GM19023 (cell line): ENCODE results near the gene MRM1.
A peak's percentile ranks its signal among the peaks of the same experiment; 100 is the strongest.
"Not testable (repeated sequence)": the region's sequence is repeated elsewhere in the genome, so short reads cannot be mapped to it uniquely, and the experiment has no call there.

Source experiments
- ATAC-seq: cut with Tn5 transposase; IDR thresholded peaks from one replicate; pipeline ENCODE4 v1.9.1; 2021; ENCODE audit warnings: mild to moderate bottlenecking, moderate library complexity; ENCODE audit not compliant: unreplicated experiment

Gene MRM1

GRCh38 chr17:36600465-36600864, 918 bp upstream of the MRM1 start:
- no peak for ATAC-seq

GRCh38 chr17:36600936-36601302, 464 bp upstream of the MRM1 start:
- ATAC-seq: peak; percentile 10

GRCh38 chr17:36602030-36602748, 806 bp downstream of the MRM1 start:
- ATAC-seq: no peak

DNA sequence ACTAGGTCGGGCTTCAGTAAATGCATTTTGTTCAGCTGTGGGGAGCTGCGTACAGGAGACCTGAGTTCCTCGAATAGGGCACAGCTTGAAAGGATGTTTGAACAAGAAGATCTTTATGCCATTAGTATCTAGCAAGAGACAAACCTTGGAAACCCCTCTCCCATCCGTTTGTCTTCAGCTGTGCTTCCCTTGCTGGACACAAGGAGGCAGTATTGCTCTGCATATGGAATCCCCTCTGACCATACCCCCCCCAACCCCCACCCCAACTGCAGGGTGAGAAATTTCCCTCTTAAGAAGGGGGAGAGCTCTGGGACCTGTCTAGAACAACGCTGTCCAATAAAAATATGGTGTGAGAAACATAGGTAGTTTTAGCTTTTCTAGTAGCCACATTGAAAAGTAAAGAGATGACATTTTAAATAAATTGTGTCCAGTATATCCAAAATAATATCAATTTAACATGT, 1.6 kb downstream of the MRM1 start:
- no peak for ATAC-seq

GRCh38 chr17:36605028-36605427, 3.6 kb downstream of the MRM1 start:
- not testable (repeated sequence) for ATAC-seq

GRCh38 chr17:36608280-36608679, 6.9 kb downstream of the MRM1 start:
- ATAC-seq: no peak

GRCh38 chr17:36608794-36609497, 7.6 kb downstream of the MRM1 start:
- ATAC-seq: no peak

- ATAC-seq: no peak
Measured at GRCh38 chr17:36609498-36609862, 8.1 kb downstream of the MRM1 start.

GRCh38 chr17:36610474-36610873, 9.1 kb downstream of the MRM1 start:
- ATAC-seq: no peak

DNA sequence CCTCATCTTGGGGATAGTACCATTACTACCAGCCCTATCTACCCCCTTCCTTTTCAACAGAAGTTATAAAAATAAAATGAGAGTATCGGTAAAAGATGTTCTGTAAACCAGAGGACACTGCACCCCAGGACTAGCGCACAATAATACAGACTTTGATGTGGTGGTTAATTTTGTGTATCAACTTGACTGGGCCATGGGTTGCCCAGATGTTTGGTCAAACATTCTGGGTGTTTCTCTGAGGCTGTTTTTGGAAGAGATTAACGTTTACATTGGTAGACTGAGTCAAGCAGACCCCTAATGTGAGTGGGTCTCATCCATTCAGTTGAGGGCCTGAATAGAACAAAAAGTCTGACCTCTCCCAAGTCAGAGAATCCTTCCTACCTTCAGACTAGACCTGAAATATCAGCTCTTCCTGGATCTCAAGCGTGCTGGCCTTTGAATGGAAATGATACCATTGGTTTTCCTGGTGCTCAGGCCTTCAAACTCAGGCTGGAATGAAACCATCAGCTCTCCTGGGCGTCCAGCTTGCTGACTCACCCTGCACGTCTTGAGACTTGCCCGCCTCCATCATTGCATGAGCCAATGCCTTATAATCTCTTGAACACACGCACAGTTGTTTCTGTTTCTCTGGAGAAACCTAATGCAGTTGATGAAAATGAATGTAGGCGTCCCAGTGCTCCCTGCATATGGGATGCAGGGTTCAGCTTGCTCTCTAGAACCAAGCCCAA, 10.1 kb downstream of the MRM1 start:
- no peak for ATAC-seq

- no peak for ATAC-seq
Measured at GRCh38 chr17:36612323-36612722, 10.9 kb downstream of the MRM1 start.

- no peak for ATAC-seq
Measured at GRCh38 chr17:36613155-36613554, 11.8 kb downstream of the MRM1 start.

GRCh38 chr17:36614081-36614480, 12.7 kb downstream of the MRM1 start:
- no peak for ATAC-seq

DNA sequence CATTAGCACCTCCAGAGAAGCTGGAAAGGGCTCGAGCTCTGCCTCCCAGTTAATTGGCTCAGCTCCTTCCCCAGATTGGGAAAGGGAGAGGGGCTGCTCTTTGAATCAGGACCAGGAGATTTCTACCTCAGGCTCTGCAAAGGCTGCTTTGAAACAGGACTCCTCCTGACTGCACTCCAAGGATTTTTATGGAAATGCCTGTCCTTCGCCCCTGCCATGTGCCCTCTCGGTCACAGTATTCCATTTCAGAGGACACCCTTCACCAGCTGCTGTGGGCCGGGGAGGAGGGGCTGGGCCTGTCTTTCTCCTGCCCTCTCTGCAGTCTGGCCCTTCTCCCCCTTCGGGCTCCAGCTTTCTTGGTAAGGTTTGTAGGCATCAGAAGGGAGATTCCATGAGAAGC, 13.6 kb downstream of the MRM1 start:
- ATAC-seq: no peak

DNA sequence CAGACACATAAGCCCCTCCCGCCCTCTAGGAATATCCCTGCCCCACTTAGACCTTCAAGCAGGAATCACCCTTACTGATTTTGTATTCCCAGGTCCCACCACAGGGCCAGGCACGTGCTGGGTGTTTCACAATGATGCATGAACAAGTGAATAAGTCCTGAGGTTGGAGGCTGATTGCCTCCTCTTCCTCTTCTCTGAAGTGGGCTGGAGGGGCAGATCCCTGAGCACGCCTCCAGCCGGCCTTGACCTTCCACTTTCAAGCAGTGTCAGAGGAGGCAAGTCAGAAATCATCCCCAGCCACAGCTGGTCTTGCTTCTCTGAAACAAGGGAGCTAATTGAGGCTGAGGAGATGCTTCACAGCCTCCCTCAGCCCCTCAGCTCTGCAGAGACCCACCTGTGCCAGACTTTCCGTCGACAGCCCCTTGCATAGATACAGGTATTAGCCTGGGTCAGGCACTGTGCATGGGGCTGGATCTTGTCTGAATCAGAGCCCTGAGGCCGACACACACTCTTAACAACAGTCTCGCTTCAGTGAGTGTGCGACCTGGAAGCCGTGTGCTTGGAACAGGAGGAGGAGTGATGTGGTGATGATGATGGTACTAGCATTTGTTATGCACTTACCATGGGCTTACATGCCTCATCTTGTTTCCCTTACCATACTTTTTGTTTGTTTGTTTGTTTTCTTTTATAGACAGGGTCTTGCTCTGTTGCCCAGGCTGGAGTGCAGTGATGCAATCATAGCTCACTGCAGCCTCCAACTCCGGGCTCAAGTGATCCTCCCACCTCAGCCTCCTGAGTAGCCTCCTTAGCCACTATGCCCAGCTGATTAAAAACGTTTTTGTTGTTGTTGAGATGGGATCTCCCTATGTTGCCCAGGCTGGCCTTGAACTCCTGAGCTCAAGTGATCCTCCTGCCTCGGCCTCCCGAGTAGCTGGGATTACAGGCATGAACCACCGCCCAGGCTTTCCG, 15.0 kb downstream of the MRM1 start:
- no peak for ATAC-seq

GRCh38 chr17:36617773-36618172, 16.4 kb downstream of the MRM1 start:
- no peak for ATAC-seq

DNA sequence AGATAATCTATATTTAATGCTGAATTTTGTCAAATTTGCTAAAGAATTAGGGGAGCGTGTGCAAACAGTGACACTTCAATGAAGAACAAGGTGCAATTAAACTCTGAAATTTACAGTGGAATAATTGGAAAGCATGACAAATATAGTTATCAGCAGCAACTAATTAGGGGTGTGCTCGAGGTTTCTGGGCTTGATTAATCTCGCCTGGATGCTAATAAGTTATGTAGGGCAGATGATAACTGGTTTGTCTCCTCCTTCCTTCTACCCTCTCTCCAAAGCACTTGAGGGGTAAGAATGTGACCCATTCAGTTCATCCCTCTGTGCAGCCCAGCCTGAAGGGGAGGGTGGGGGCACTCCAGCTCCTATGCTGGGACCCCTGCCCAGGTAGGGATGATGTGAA, 21.9 kb downstream of the MRM1 start:
- no peak for ATAC-seq

GRCh38 chr17:36625188-36625587, 23.8 kb downstream of the MRM1 start:
- ATAC-seq: no peak

DNA sequence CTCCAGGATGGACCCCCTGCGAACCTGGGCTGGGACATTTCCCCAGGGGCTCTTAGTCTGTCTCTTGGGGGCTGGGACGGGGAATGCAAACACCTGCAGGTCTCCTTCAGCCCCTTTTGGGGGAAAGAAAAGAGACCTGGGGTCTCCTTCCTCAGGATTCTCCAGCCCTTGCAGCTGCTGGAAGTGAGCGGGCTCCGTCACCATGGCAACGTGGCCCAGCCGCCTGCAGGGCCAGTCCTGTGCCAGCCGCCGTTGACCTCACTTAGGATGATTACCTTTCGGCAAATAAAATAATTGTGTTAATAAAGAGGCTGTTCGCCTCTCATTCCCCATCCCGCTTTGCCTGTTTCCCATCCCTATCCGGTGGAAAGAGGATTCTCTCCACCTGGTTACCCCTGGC, 25.7 kb downstream of the MRM1 start:
- no peak for ATAC-seq

DNA sequence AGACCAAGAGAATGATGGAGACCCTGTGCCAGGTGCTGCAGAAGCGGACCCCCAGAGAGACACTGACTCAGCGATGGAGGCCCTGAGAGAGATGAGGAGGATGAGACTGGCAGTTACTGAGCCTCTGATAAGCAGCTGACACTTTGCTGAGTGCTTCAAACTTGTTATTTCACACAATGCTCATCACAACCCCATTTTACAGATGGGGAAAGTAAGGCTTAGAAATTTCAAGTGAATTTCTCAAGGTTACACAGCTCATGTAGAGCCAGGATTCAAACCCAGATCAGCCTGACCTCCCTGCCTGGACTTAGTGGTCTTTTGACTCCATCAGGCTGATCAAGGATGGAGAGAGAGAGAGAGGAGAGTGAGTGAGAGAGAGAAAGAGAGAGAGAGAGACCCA, 27.2 kb downstream of the MRM1 start:
- ATAC-seq: no peak
